Occipital lobe (tissue), 2 donors: ENCODE data around the gene SLC2A13. TPM values are rescaled to one million over a fixed set of nuclear protein-coding genes. Genes with fewer than 3 reads are reported as not detected.
"Not testable (repeated sequence)": the region's sequence is repeated elsewhere in the genome, so short reads cannot be mapped to it uniquely, and the experiment has no call there.

Experiments used
- DNase-seq: peaks from one replicate; lab custom pipeline; 2025; lab: John Stamatoyannopoulos, UW
- total RNA-seq: library from RNA; depleted of rRNA; stranded (reverse); fragments of >200 nt; gene quantifications from one replicate; pipeline ENCODE4 v1.2.3, GENCODE V29; 2014

The SLC2A13 gene
- total RNA-seq, 1 donor from 2014 or later = 113 TPM

DNA sequence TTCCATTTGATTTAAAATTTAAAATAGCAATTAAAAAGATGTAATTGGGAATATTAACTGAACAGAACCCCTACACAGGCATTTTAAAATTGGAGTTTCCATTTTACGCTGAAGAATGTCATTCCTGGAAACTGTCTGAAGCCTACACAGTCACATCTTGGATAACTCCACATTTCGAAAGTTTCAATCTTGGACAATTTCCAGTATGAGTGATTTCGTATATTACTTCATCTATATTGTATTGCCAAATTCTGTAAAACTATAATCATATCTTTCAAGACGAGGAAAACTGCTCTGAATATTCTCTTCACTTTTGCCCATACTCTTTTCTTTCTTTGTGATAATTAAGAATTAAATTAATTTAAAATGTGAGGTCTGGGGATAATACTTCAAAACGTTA is 292.1 kb downstream of the SLC2A13 start:
- no peak for DNase-seq

DNA sequence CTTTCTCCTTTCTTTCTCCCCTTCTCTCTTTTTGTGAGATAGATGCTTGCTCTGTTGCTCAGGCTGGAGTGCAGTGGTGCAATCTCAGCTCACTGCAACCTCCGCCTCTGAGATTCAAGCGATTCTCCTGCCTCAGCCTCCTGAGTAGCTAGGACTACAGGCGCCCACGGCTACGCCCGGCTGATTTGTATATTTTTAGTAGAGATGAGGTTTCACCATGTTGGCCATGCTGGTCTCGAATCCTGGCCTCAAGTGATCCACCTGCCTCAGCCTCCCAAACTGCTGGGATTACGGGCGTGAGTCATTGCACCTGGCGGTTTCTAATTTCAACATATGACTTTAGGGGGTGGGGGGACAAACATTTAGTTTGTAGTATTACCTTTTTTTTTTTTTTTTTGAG is 293.4 kb downstream of the SLC2A13 start:
- DNase-seq = not testable (repeated sequence)

DNA sequence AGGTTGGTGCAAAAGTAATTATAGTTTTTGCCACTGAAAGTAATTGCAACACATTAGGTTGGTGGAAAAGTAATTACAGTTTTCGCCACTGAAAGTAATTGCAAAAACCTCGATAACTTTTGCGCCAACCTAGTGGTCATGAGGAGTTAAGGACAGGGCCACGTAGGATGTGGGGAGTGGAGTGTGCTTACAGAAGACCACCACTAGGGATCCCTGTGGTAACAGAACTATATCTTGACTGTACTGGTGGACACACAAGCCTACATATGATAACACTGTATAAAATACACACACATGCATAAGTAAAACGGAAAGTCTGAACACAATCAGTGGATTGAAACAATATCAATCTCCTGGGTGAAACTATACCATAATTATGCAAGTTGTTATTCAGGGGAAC is 298.8 kb downstream of the SLC2A13 start:
- DNase-seq = no peak

DNA sequence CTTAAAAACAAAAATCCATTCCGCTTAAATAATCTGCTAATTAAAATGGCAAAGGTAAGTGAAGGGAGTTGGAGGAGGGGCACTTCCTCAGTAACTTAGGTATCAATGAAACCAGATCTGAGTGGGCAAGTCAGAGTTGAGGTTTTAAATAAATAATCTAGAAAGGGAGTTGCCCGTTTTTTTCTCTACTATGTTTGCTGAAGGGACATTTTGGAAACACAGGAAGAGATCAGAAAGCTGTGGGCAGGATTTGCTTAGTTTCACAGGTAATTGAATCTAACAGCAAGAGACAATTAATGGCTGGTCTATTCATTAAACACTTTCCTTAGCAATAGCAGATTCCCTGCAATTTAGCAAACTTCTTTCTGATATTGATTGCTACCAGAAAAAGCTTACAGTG is 300.2 kb downstream of the SLC2A13 start:
- no peak for DNase-seq

DNA sequence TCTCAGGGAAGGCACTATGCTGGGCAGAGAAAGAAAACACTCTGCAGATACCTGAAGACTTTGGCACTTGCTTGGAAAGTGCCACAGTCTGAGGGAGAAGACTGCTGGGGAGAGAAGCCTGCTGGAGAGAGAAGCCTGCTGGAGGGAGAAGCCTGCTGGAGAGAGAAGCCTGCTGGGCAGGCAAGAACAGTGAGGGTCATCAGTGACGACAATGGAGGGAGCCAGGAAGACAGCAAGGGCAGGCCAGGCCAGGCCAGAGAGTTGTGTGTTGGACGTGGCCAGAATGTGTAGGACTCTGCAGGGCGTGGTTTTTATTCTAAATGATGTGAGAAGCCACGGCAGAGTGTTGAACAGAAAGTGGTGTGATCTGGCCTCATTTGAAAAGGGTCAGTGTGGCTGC is 301.0 kb downstream of the SLC2A13 start:
- DNase-seq = no peak

DNA sequence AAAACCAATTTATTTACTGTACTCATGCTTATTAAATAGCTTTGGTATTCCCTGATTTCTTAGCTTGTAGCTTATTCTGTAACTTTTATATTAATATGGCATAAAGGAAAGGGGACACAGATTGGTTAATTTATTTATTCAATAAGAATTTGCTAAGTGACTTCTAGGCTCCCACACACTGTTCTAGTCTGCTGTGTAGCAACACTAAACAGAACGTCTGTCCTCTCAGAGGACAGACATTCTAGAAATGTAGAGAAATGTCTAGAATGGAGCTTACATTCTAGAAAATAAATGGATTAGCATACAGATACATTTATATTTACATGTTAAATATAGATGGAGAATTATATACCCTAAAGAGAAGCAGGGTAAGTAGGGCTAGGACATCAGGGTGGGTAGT is 301.4 kb downstream of the SLC2A13 start:
- DNase-seq = no peak

DNA sequence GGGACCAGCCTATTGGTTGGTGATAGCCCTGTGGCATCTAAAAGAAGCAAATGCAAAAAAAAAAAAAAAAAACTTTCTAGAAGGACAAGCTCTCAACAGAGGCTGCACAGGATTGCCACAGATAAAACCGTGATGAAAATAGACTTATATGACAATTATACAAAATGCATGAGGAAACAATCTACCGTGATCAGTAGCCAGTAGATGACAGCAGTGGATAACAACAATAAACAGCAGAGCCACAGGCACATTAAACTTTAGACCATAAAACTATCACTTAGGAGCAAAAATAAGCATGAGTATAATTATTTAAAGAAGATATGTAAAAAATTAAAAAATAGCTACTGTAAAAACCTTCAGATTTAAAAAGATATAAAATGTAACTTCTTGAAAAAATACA is 302.7 kb downstream of the SLC2A13 start:
- no peak for DNase-seq

DNA sequence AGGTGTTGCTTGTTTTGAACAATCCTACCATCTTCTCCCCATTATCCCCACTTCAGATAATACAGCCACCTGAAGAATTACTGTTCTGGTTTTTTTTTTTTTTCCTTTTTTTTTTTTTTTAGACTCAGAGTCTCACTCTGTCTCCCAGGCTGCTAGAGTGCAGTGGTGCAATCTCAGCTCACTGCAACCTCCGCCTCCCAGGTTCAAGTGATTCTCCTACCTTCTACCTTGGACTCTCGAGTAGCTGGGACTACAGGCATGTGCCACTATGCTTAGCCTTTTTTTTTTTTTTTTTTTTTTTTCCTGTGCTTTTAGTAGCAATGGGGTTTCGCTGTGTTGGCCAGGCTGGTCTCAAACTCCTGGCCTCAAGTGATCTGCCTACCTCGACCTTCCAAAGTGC is 306.9 kb downstream of the SLC2A13 start:
- DNase-seq = no peak

DNA sequence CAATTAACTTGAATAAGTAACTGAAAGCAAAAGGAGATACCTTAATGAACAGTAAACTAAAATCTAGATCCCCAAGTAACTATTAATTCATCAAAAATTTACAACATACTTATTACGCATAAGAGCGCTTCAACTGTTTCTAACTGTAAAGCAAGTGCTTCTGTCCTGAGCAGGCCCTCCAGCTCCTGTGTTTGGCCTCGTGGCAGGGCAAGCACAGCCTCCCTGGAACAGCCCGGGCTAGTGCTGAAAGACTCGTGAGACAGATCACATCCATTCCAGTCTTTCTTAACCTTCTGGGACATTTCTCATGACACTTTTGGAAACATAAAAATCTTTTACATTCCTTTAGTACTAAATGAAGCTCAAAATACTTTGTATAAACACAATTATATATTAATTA is 307.5 kb downstream of the SLC2A13 start:
- no peak for DNase-seq

DNA sequence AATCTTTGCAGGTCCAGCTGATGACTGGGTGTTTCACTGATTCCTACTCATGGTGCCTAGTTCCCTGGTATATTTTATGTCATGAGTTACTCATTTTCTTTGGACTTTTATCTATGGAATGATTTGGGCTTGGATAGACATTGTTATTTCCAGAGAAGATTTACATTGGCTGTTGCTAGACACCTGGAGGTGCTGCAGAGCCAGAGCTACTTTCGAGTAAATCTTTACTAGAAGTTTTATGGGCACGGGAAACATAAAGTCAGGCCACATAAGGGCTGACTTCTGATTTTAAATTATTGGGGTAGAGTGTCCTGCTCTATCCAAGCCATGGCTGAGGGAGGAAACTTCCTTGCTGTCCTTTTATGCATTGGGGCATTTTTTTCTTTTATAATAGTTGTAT is 310.4 kb downstream of the SLC2A13 start:
- DNase-seq = no peak

DNA sequence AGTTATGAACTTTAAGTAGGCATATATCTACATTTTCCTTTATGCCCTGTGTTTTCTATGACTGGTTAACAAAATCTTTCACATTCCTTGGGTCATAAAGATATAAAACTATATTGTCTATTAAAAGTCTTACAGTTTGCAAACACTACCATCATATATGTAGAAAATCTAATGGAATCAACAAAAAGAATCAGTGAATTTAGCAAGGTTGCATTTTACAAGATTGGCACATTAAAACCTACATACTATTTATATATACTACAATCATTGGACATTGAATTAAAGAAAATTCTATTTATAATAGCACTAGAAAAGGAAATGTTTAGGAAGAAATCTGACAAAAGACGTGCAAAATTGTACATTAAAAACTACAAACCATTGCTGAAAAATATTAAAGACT is 312.9 kb downstream of the SLC2A13 start:
- no peak for DNase-seq

DNA sequence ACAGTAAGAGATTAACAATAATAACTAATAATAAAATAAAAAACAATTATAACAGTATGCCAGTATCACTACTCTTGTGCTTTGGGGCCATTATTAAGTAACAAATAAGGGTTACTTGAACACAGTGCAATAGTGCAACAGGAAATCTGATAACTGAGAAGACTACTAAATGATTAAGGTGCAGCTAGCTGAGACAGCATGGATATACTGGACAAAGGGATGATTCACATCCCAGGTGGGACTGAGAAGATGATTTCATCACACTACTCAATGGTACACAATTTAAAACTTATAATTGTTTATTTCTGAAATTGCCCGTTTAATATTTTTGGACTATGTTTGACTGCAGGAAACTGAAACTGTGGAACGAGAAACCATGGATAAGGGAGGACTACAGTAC is 317.6 kb downstream of the SLC2A13 start:
- DNase-seq = no peak

DNA sequence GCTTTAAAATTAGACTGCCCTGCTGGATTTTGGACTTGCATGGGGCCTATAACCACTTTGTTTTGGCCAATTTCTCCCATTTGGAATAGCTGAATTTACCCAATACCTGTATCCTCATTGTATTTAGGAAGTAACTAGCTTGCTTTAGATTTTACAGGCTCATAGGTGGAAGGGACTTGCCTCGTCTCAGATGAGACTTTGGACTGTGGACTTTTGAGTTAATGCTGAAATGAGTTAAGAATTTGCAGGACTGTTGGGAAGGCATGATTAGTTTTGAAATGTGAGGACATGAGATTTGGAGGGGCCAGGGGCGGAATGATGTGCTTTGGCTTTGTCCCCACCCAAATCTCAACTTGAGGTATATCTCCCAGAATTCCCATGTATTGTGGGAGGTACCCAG is 320.1 kb downstream of the SLC2A13 start:
- DNase-seq = not testable (repeated sequence)

DNA sequence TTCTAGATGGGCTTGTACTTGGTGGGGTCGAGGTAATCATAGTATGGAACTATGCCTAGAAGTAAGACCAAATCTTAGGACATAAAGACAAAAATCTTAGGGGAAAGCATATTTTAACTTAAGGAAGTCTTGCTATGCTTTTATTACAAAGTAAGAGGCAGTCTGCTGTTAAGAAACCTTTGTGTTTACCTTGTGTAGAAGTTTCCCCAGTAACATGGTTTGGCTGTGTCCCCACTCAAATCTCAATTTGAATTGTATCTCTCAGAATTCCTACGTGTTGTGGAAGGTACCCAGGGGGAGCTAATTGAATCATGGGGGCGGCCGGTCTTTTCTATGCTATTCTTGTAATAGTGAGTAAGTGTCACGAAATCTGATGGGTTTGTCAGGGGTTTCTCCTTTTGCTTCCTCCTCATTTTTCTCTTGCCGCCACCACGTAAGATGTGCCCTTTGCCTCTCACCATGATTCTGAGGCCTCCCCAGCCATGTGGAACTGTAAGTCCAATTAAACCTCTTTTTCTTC is 323.8 kb downstream of the SLC2A13 start:
- no peak for DNase-seq

DNA sequence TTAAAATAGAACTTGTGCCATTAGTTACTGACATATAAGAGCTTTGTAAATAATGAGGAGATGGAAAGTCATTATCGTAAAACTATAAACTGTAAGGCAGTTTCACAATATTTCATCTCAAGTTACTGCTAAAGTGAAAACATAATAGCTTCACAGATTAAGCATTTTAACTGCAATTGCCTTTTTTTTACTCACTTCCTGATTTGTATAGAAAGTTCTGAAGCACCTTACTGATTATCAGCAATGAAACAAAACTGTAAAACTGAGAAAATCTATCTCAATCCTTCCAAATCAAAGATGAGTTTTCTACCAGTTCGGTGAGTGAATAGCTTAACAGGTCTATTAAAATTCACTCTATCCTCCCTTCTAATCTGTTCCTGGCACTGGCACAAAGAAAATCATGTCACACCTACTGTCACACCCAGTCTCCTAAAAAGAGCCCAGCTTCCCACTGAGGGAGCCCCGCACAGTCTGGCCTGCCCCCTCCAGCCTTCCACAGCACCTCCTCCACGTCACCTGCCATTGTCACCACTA is 324.9 kb downstream of the SLC2A13 start:
- DNase-seq = no peak

DNA sequence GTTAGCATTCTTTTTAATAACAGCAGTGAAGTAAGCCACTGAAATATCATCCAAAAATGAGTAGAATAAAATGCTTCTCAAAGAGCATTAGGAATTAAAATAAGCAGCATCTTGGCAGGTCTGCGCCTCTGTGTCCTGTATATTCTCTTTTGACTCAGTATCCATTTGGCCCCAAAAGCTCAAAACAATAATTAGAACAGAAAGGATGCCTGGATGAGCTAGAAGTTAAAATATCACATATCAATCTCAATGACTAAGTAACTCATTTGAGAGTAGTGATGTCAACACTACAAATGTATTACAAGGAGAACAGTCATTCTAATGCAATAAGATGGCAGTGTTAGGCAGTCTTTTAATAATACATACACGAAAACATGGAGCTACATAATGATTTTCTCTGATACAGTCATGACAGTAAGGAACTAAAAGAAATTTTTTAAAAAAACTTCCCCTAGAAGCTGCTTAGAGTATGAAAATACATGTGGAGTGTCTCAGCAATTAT is 325.4 kb downstream of the SLC2A13 start:
- DNase-seq = no peak

DNA sequence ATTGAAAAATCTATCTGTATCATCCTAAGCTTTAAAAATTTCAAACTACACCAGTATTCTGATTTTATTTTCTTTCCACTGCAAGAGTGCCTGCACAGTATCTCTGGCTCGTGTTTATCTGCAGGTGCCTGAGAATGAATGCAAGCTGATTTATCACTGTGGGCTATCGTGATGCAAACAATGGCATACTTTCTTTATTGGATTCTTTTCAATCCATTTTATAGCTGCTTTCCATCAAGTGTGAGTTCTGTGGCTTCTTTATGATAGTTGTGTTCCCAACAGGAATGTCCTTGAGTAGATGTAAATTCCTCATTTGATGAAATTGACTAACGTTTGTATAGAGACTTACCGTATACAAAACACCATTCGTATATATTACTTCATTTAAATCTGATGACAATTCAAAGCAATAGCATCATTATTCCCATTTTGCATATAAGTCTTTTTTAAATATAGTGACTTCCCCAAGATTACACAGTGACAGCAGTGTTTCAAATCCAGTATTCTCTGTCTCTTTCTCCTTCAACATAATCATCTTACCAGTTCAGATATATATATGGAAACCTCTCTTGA is 326.0 kb downstream of the SLC2A13 start:
- DNase-seq = no peak

DNA sequence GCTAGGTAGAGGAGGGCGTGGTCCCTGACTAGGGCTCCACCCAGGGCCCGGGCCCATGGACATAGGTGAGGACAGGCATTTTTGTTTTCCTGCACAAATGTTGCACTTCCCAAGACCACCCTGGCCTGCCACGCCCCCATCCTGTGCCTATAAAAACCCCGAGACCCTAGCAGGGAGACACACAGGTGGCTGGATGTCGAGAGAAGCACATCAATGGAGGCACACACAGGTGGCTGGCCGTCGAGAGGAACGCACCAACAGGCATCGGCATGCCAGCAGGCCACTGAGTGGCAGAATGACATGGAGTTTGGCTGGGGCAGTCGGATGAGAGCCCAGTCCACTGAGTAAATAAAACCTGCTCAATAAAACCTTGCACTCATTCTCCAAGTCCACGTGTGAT is 328.4 kb downstream of the SLC2A13 start:
- DNase-seq = no peak

DNA sequence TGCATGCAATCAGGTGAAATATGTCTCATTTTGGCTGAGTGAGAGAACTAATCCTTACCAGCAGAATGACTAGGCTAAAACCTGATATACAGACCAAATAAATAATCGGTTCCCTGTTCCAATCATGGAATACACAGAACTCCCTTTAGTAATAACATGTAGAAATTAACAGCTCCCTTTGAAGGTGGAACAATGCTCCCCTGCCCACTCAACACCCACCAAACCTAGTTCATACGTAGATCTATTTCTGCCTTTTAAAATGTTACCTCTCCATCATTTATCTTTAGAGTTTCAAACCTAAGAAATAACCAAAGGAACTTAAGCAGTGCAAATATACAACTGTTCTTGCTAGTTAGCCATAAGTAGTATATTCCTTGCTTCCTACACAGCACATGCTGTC is 332.6 kb downstream of the SLC2A13 start:
- no peak for DNase-seq

DNA sequence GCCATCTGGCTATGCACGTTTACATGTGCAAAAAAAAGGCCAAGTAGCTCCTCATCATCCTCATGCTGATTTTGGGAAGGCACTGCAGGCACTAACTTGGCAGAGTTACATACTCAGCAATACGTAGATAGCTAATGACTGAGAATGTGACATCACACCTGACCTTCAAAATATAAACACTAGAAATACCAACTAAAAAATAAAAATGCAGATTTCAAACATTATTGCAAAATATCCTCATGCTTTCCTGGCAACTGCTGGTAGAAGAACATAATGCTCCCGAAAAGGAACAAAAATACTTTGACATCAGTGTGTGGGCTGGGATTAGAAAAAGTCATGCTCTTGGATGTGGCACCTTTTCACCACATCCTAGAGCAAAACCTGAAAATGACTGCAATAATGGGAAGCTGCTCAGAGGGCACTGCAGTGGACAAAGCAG is 333.0 kb downstream of the SLC2A13 start:
- no peak for DNase-seq

DNA sequence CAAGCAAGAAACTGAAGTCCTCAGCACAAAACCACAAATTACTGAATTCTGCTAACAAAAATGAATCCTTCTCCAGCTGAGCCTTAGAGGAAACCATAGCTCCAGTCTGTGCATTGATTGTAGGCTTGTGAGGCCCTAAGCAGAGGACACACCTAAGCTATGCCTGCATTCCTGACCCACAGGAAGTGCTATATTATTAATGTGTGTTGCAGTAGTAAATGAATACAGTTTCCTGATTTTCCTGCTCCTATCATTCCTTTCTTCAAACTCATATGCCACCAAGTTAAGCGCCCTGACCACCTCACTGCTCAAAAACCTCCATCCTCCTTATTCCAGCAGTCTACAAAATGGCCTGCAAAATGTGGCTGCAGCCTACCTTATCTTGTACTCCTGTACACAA is 334.4 kb downstream of the SLC2A13 start:
- DNase-seq = no peak

DNA sequence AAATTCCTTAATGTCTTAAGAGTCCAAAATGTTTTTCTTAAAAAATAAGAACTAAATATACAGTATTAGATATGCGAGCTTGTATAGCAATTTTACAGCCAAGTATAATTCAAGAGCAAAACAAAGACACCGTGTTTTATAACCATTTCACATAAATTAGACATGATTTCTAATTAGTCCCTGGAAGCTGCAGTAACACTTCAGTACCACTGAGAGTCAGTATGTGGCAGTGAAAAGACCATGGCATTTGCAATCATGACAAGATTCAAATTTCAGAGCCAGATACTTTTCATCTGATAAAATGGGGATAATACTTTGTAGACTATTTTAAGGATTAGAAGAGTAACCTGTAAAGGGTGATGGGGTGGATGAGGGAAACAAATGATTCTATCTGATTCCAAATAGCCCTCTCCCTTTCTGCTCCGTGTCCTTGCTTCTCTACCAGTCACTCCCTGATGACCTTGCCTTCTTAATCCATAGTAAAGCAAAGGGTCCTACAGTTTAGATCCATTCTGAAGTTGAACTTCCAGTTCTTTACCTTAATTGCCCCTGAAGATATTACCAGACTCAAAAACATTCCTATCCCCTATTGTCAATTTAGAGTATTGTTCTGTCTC is 340.8 kb downstream of the SLC2A13 start:
- no peak for DNase-seq

DNA sequence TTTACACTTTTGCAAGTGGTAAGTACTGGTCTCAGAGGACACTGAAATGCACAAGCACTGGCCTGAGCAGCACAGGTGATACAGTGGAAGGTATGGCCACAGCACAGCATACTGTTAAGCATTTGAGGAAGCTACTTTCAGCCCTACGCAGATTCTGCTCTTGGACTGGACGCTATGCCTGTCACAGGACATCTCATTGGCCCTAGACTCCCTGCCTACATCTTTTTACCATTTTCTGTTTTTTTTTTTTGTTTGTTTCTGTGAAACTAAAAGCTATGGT is 342.1 kb downstream of the SLC2A13 start:
- DNase-seq = no peak
